A673 (cell line): ENCODE data around the gene RHOXF2B. TPM values are rescaled to one million over a fixed set of nuclear protein-coding genes. Genes with fewer than 3 reads are reported as not detected.
"Not testable (repeated sequence)": the region's sequence is repeated elsewhere in the genome, so short reads cannot be mapped to it uniquely, and the experiment has no call there.

Experiments
- Bru-seq: library from RNA; stranded (reverse); fragments of 400-500 nt; gene quantifications from one replicate; lab custom pipeline; 2021; lab: Mats Ljungman, UMichigan
- BruChase-seq, 2 experiments: library from RNA; stranded (reverse); fragments of 400-500 nt; gene quantifications; one replicate each; lab custom pipeline; 2021; lab: Mats Ljungman, UMichigan
- BruUV-seq: library from RNA; stranded (reverse); fragments of 400-500 nt; replicated peaks from 2 replicates; lab custom pipeline; 2021; lab: Mats Ljungman, UMichigan
- CTCF ChIA-PET: fragments of 300-600 bp; sonication (Branson Sonifier 250); formaldehyde crosslinking; loops from one replicate; lab custom pipeline; 2022; ENCODE audit warnings: antibody characterized with exemption; lab: Charles Lee
- POLR2A ChIA-PET: fragments of 300-600 bp; sonication (Branson Sonifier 250); formaldehyde crosslinking; loops from one replicate; lab custom pipeline; 2022; ENCODE audit warnings: antibody characterized with exemption; ENCODE audit not compliant: low non-redundant PET; lab: Charles Lee
- DNase-seq: peaks from one replicate; pipeline ENCODE4 v3.0.0-alpha.2; 2015; ENCODE audit warnings: low spot score
- H3K27ac ChIP-seq: fragments of 200-600 bp; sonication (generic); 2 replicates; pipeline ENCODE4 v1.5.1; 2016; ENCODE audit warnings: mixed run types, low read depth, mild to moderate bottlenecking, mixed read lengths, antibody characterized with exemption, low read length; ENCODE audit not compliant: poor library complexity, severe bottlenecking
- H3K27me3 ChIP-seq: fragments of 200-600 bp; sonication (generic); replicated peaks from 2 replicates; pipeline ENCODE4 v1.6.1; 2017; ENCODE audit warnings: mixed run types, low read depth, mild to moderate bottlenecking, mixed read lengths, antibody characterized with exemption, low read length; ENCODE audit not compliant: insufficient read depth, poor library complexity
- H3K36me3 ChIP-seq: fragments of 200-600 bp; sonication (generic); 2 replicates; pipeline ENCODE4 v1.6.1; 2016; ENCODE audit warnings: mixed run types, mild to moderate bottlenecking, mixed read lengths, antibody characterized with exemption, low read length; ENCODE audit not compliant: insufficient read depth, poor library complexity, severe bottlenecking
- H3K4me1 ChIP-seq: fragments of 200-600 bp; sonication (generic); 2 replicates; pipeline ENCODE4 v1.6.1; 2017; ENCODE audit warnings: mixed run types, mild to moderate bottlenecking, mixed read lengths, antibody characterized with exemption, low read length; ENCODE audit not compliant: insufficient read depth, poor library complexity, severe bottlenecking
- H3K4me3 ChIP-seq: fragments of 200-600 bp; sonication (generic); 2 replicates; pipeline ENCODE4 v1.5.1; 2016; ENCODE audit warnings: low read depth, mixed run types, mild to moderate bottlenecking, mixed read lengths, low read length; ENCODE audit not compliant: poor library complexity, severe bottlenecking
- H3K9me3 ChIP-seq: fragments of 200-600 bp; sonication (generic); 2 replicates; pipeline ENCODE4 v1.6.1; 2016; ENCODE audit warnings: mixed run types, low read depth, mild to moderate bottlenecking, mixed read lengths, antibody characterized with exemption, low read length; ENCODE audit not compliant: poor library complexity, severe bottlenecking
- EZH2 ChIP-seq: fragments of 200-600 bp; sonication (generic); IDR thresholded peaks from 2 replicates; pipeline ENCODE4 v1.6.1; 2017; ENCODE audit warnings: borderline replicate concordance, low read depth, mild to moderate bottlenecking, mixed read lengths, antibody characterized with exemption, low read length; ENCODE audit not compliant: poor library complexity, severe bottlenecking
- intact Hi-C: fragments of 100-400 bp; cut with micrococcal nuclease; formaldehyde crosslinking; loops from one replicate; pipeline ENCODE4 v1.10.0; 2022; ENCODE audit not compliant: unreplicated experiment
- long read RNA-seq: library from polyadenylated mRNA; stranded (forward); transcript quantifications from one replicate; pipeline ENCODE4 v2.0.0, GENCODE V29; 2022
- total RNA-seq: library from RNA; stranded (reverse); gene quantifications from 2 replicates; pipeline ENCODE4 v1.2.3, GENCODE V29; 2021
- TF ChIP-seq, protein P1 (sequence below): fragments of 300-800, 200-600 bp; sonication (generic); conservative IDR thresholded peaks from 2 replicates; pipeline ENCODE4 v1.5.1; 2017; ENCODE audit warnings: low read depth, mild to moderate bottlenecking, antibody characterized with exemption, low read length, moderate library complexity, mixed read lengths

RHOXF2B gene
- not detected in 2 replicates for total RNA-seq
- not detected for Bru-seq, nascent RNA
- BruChase-seq, experiment 1, labeled RNA remaining after a 2-hour chase: not detected
- BruChase-seq, experiment 2, labeled RNA remaining after a 6-hour chase: not detected
- long read RNA-seq: 0 reads

DNA sequence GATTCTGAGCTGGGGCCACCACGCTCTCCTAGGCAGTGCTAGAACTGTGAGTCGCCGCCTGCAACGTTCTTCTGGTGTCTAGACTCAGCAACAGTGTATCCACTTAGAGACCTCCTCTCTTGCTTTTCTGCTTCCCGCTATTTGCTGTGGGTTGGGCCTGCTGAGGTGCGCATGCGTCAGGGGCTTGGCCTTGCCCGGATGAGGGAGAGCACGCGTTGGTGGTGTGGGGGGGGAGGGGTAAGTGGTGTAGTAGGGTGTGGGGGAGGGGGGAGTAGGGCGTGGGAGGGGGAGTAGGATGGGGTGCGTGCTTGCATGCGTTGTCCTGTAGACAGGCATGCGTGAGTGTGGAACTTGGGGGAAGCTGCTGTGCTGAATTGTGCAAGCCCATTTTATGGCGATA is at the start of gene RHOXF2B:
Gene RHOXF2B, minus strand, starts transcription at position 101 of the 400 bp plus-strand sequence. CDS start 138 bp downstream, outside the sequence.
- H3K9me3 ChIP-seq, BruUV-seq, DNase-seq, H3K4me3 ChIP-seq, CTCF ChIA-PET, H3K27ac ChIP-seq, POLR2A ChIA-PET, H3K27me3 ChIP-seq, H3K36me3 ChIP-seq, H3K4me1 ChIP-seq, intact Hi-C loops: not testable (repeated sequence)

DNA sequence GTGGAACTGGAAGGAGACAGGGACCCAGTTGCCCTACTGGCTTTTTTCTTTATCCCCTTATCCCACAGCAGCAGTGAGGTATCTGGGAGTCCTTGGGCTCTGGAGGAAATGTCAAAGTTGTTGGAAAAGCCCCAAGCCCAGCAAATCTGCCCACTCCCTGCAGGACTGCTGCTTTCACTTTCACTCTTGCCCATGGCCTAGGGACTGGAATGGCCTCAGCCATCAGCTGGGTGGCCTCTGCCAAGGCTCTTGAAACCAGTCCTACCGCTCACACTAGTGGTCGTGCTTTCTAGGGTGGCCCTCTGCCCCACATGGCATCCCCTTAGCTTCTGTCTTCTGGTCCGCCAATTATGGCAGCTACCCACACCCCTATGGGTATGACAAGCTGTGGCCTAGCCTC is 48.0 kb upstream of the RHOXF2B start:
- Histone ChIP-seq H3K27ac (no peak overlapping the region), H3K36me3 (no peaks in the 10 kb centered on the region), H3K9me3 (no peaks in the 10 kb centered on the region), H3K4me1 (no peaks in the 10 kb centered on the region), H3K4me3 (no peak overlapping the region), H3K27me3 (no peaks in the 10 kb centered on the region)
- CTCF ChIA-PET: interaction anchor here (0.6 kb wide), 1 partner anchor 87 kb away, joined by 5 read pairs; no protein-coding TSS in a partner anchor
- no peak for DNase-seq
- no peak for TF ChIP-seq EZH2
- TF ChIP-seq, protein P1, sequence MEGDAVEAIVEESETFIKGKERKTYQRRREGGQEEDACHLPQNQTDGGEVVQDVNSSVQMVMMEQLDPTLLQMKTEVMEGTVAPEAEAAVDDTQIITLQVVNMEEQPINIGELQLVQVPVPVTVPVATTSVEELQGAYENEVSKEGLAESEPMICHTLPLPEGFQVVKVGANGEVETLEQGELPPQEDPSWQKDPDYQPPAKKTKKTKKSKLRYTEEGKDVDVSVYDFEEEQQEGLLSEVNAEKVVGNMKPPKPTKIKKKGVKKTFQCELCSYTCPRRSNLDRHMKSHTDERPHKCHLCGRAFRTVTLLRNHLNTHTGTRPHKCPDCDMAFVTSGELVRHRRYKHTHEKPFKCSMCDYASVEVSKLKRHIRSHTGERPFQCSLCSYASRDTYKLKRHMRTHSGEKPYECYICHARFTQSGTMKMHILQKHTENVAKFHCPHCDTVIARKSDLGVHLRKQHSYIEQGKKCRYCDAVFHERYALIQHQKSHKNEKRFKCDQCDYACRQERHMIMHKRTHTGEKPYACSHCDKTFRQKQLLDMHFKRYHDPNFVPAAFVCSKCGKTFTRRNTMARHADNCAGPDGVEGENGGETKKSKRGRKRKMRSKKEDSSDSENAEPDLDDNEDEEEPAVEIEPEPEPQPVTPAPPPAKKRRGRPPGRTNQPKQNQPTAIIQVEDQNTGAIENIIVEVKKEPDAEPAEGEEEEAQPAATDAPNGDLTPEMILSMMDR: no peak
- intact Hi-C loops: no loop called here
- no TSS peak for BruUV-seq
- POLR2A ChIA-PET: no interaction called here

DNA sequence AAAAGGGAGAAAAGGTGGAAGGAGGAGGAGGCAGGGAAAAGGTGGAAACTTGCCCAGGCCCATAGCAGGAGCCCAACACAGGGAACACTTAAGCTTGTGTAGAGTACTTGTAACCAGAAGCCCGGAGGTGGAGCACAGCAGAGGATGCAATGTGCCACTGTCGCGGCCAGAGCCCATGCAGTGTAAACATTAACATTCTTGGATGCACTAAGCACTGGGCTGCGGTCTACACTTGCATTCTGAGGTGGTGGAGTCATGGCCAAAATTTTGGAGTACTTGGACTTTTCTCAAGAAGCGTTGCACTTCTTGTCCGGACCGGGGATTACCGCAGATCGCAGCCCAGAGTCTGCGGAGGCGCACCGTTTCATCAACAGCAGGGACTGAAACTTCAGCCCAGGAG is 42.7 kb upstream of the RHOXF2B start:
- Histone ChIP-seq H3K27ac (no peak overlapping the region), H3K4me1 (no peaks in the 10 kb centered on the region), H3K27me3 (no peaks in the 10 kb centered on the region), H3K9me3 (no peaks in the 10 kb centered on the region), H3K4me3 (no peak overlapping the region), H3K36me3 (no peaks in the 10 kb centered on the region)
- ChIA-PET POLR2A (no interaction called here), CTCF (no interaction called here)
- no TSS peak for BruUV-seq
- TF ChIP-seq EZH2: no peak
- TF ChIP-seq, protein P1: no peak
- intact Hi-C loops: no loop called here
- DNase-seq: no peak

DNA sequence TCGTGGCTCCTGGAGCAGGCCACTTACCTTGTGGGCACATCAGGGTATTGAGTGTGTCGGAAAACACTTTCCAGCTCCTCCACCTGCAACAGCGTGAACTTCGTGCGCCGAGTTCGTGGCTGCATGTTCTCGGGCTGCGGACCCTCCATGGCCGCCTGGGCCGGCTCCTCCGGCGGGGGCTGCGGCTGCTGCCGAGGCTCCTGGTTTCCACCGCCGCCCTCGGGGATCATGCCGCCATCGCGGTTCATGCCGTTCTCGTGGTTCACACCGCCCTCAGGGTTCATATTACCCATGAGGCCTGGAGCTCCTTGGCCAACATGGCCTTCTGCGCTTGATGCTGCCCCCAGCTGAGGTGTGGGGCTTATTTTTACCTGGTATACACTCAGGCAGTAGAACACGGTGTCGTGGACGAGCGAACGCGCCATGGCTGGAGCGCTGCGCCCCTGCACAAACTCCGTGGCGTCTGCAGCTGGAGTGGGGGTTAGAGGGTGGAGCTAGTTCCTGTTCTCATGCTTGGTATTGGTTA is 38.0 kb upstream of the RHOXF2B start, which contains the start of gene RHOXF1:
Gene RHOXF1, minus strand, starts transcription at position 476 of the 526 bp plus-strand sequence. Its CDS starts 51 bp downstream, at position 425.
- Histone ChIP-seq H3K27ac (no peak within 1 kb of the TSS), H3K27me3 (no peaks in the 10 kb centered on the region), H3K36me3 (no peaks in the 10 kb centered on the region), H3K4me3 (no peak within 1 kb of the TSS), H3K4me1 (no peaks in the 10 kb centered on the region), H3K9me3 (no peaks in the 10 kb centered on the region)
- CTCF ChIA-PET: no interaction called here
- TF ChIP-seq EZH2: no peak
- TF ChIP-seq, protein P1: no peak
- BruUV-seq: no TSS peak
- POLR2A ChIA-PET: no interaction called here
- no peak for DNase-seq
- intact Hi-C loops: no loop called here
